Activated T-cell treated with anti-CD3 and anti-CD28 coated beads for 1 hour (primary cell): Measurements from ENCODE around the gene ZNF660.
"Not testable (repeated sequence)": the region's sequence is repeated elsewhere in the genome, so short reads cannot be mapped to it uniquely, and the experiment has no call there.

Source experiments
- DNase-seq: peaks from one replicate; pipeline ENCODE4 v3.0.0-alpha.2; 2020; ENCODE audit warnings: low read depth

ZNF660 gene

GRCh38 chr3:44584646-44585501, at the start of gene ZNF660:
ZNF660 (plus strand) TSS chr3:44584964; CDS start chr3:44594194, 9,230 bp downstream.
- no peak for DNase-seq

GRCh38 chr3:44535364-44535763, 49.4 kb upstream of the ZNF660 start:
- DNase-seq: no peak

- DNase-seq: not testable (repeated sequence)
Observed at GRCh38 chr3:44544811-44545210, 40.0 kb upstream of the ZNF660 start.

- peak; percentile 28 for DNase-seq
Observed at GRCh38 chr3:44554626-44555592, 29.9 kb upstream of the ZNF660 start, which contains the start of gene ZKSCAN7. ZKSCAN7 (plus strand) TSS chr3:44555193; CDS start chr3:44557048, 1,855 bp downstream.

GRCh38 chr3:44555723-44556122, 29.0 kb upstream of the ZNF660 start:
- no peak for DNase-seq

GRCh38 chr3:44557074-44557473, 27.7 kb upstream of the ZNF660 start:
- no peak for DNase-seq

- DNase-seq: no peak
Observed at GRCh38 chr3:44561076-44561475, 23.7 kb upstream of the ZNF660 start.

- no peak for DNase-seq
Observed at GRCh38 chr3:44562147-44562546, 22.6 kb upstream of the ZNF660 start.

GRCh38 chr3:44568561-44568960, 16.2 kb upstream of the ZNF660 start:
- no peak for DNase-seq

- DNase-seq: no peak
Observed at GRCh38 chr3:44571024-44571423, 13.7 kb upstream of the ZNF660 start.

GRCh38 chr3:44576613-44577012, 8.2 kb upstream of the ZNF660 start:
- no peak for DNase-seq

- DNase-seq: not testable (repeated sequence)
Observed at GRCh38 chr3:44577354-44577952, 7.3 kb upstream of the ZNF660 start.

GRCh38 chr3:44578316-44578715, 6.4 kb upstream of the ZNF660 start:
- DNase-seq: not testable (repeated sequence)

- DNase-seq: not testable (repeated sequence)
Observed at GRCh38 chr3:44578924-44579515, 5.7 kb upstream of the ZNF660 start.

- not testable (repeated sequence) for DNase-seq
Observed at GRCh38 chr3:44579749-44580148, 5.0 kb upstream of the ZNF660 start.

GRCh38 chr3:44580971-44581370, 3.8 kb upstream of the ZNF660 start:
- not testable (repeated sequence) for DNase-seq

GRCh38 chr3:44596621-44597020, 11.9 kb downstream of the ZNF660 start:
- DNase-seq: no peak

GRCh38 chr3:44601749-44602148, 17.0 kb downstream of the ZNF660 start:
- DNase-seq: no peak

GRCh38 chr3:44612678-44613077, 27.9 kb downstream of the ZNF660 start:
- DNase-seq: no peak

- DNase-seq: peak; percentile 28
Observed at GRCh38 chr3:44624749-44625480, 40.2 kb downstream of the ZNF660 start, which contains the start of gene ZNF197. ZNF197 (plus strand) TSS chr3:44625036; CDS start chr3:44629155, 4,119 bp downstream.

GRCh38 chr3:44628716-44629115, 44.0 kb downstream of the ZNF660 start:
- no peak for DNase-seq
